K562 (cell line): ENCODE measurements around the gene HIVEP3. TPM values are rescaled to one million over a fixed set of nuclear protein-coding genes. Genes with fewer than 3 reads are reported as not detected.

Source experiments
- ATAC-seq: fragments of 200-7000 bp; cut with Tn5 transposase; 3 replicates; pipeline ENCODE4 v1.9.1; 2020; ENCODE audit warnings: moderate library complexity
- BruUV-seq: library from RNA; stranded (reverse); fragments of 400-500 nt; replicated peaks from 2 replicates; lab custom pipeline; 2021; lab: Mats Ljungman, UMichigan
- CTCF ChIA-PET: fragments of 300-600 bp; formaldehyde crosslinking; extraction: SDS; loops from one replicate; lab custom pipeline; 2021; ENCODE audit warnings: low intra/inter-chr PET ratio; lab: Yijun Ruan, JAX
- POLR2A ChIA-PET: fragments of 300-600, 350-650 bp; sonication (Branson Sonifier 250); formaldehyde crosslinking; extraction: SDS; loops from one replicate; lab custom pipeline; 2021; ENCODE audit warnings: antibody characterized with exemption, inconsistent platforms; lab: Yijun Ruan, JAX
- DNase-seq, 4 experiments: peaks; one replicate each; pipeline versions ENCODE4 v3.0.0 to v3.0.0-alpha.2; 2011 to 2018; ENCODE audit warnings: low spot score in 3 of 4, mixed read lengths in 3 of 4; ENCODE audit errors: extremely low read depth in 1 of 4
- FAIRE-seq: peaks from 2 replicates; lab custom pipeline; 2011; peaks lifted over from hg19 to GRCh38; lab: Jason Lieb, UNC
- H2AFZ ChIP-seq: 2 replicates; pipeline ENCODE4 v1.6.0; 2011; ENCODE audit warnings: low read depth, low read length, control low read depth, inconsistent platforms
- H3K27ac ChIP-seq: fragments of 200-600 bp; 3 replicates; pipeline ENCODE4 v1.8.0; 2011; ENCODE audit warnings: low read depth, mild to moderate bottlenecking, control low read depth, inconsistent platforms, low read length, moderate library complexity, mixed read lengths; ENCODE audit errors: extremely low read depth
- H3K27me3 ChIP-seq, 2 experiments: fragments of 300-600 bp in 1 of 2; 2 replicates in 1 of 2; 3 replicates in 1 of 2; pipeline versions ENCODE4 v1.6.0 to v1.8.0; 2011; ENCODE audit warnings: inconsistent platforms in 2 of 2, low read length in 2 of 2, mild to moderate bottlenecking in 1 of 2, mixed read lengths in 1 of 2, moderate library complexity in 1 of 2; ENCODE audit not compliant: control insufficient read depth in 2 of 2, insufficient read depth in 2 of 2
- H3K36me3 ChIP-seq: fragments of 300-600 bp; 3 replicates; pipeline ENCODE4 v1.8.0; 2011; ENCODE audit warnings: mild to moderate bottlenecking, low read length, inconsistent platforms; ENCODE audit not compliant: control insufficient read depth, insufficient read depth
- H3K4me1 ChIP-seq, 2 experiments: fragments of 200-600 bp in 1 of 2; replicated peaks in 1 of 2; 2 replicates in 1 of 2; 3 replicates in 1 of 2; pipeline versions ENCODE4 v1.5.1 to v1.8.0; 2011; ENCODE audit warnings: inconsistent platforms in 2 of 2, low read length in 2 of 2, mild to moderate bottlenecking in 1 of 2, mixed read lengths in 1 of 2, moderate library complexity in 1 of 2; ENCODE audit not compliant: control insufficient read depth in 2 of 2, insufficient read depth in 2 of 2
- H3K4me2 ChIP-seq: 2 replicates; pipeline ENCODE4 v1.6.1; 2011; ENCODE audit warnings: low read length, control low read depth, inconsistent platforms, mixed read lengths; ENCODE audit not compliant: insufficient read depth
- H3K4me3 ChIP-seq: fragments of 200-600 bp; sonication (generic), shearing (Covaris generic); 2 replicates; pipeline ENCODE4 v1.5.1; 2016; ENCODE audit warnings: control low read depth, inconsistent platforms
- H3K79me2 ChIP-seq: fragments of 200-600 bp; 3 replicates; pipeline ENCODE4 v1.8.0; 2011; ENCODE audit warnings: low read length, inconsistent platforms; ENCODE audit not compliant: control insufficient read depth, insufficient read depth
- H3K9ac ChIP-seq, 2 experiments: 2 replicates each; pipeline versions ENCODE4 v1.6.0 to v1.6.1; 2011; ENCODE audit warnings: low read depth in 2 of 2, low read length in 2 of 2, control low read depth in 1 of 2, inconsistent platforms in 1 of 2, mild to moderate bottlenecking in 1 of 2, mixed read lengths in 1 of 2; ENCODE audit not compliant: insufficient read depth in 1 of 2
- H3K9me1 ChIP-seq: one replicate; pipeline ENCODE4 v1.6.0; 2011; ENCODE audit warnings: inconsistent platforms, mild to moderate bottlenecking, low read length, moderate library complexity; ENCODE audit not compliant: control insufficient read depth, insufficient read depth
- H3K9me3 ChIP-seq: replicated peaks from 2 replicates; pipeline ENCODE4 v1.5.1; 2011; ENCODE audit warnings: low read depth, low read length, inconsistent platforms; ENCODE audit not compliant: control insufficient read depth, insufficient read depth
- H4K20me1 ChIP-seq: replicated peaks from 2 replicates; pipeline ENCODE4 v1.6.1; 2011; ENCODE audit warnings: low read length, inconsistent platforms, mixed read lengths; ENCODE audit not compliant: control insufficient read depth, insufficient read depth
- CBFA2T3 ChIP-seq: fragments of 450-650 bp; IDR thresholded peaks from 2 replicates; pipeline ENCODE4 v1.6.1; 2017
- GABPB1 ChIP-seq: sonication (generic); formaldehyde crosslinking; IDR thresholded peaks from 2 replicates; pipeline ENCODE4 v1.8.0; 2022; ENCODE audit warnings: mild to moderate bottlenecking, missing genetic modification reagents
- HDAC6 ChIP-seq: IDR thresholded peaks from 2 replicates; pipeline ENCODE4 v1.6.1; 2012; ENCODE audit warnings: low read depth, mild to moderate bottlenecking, control low read depth, inconsistent platforms, low read length, moderate library complexity
- HNRNPK ChIP-seq: fragments of 200-400 bp; formaldehyde crosslinking; IDR thresholded peaks from one replicate; pipeline ENCODE4 v1.6.1; 2018; ENCODE audit warnings: mild to moderate bottlenecking, low read depth, low read length; ENCODE audit not compliant: poor library complexity, severe bottlenecking
- KAT8 ChIP-seq: fragments of 450-650 bp; IDR thresholded peaks from 2 replicates; pipeline ENCODE4 v1.6.1; 2016; ENCODE audit warnings: low read depth, mild to moderate bottlenecking
- KDM5B ChIP-seq: fragments of 200-600 bp; sonication (generic); IDR thresholded peaks from 2 replicates; pipeline ENCODE4 v1.6.1; 2012; ENCODE audit warnings: low read depth, mild to moderate bottlenecking, moderate library complexity, low read length, control low read depth, inconsistent platforms; ENCODE audit not compliant: insufficient replicate concordance
- LCOR ChIP-seq: sonication (generic); formaldehyde crosslinking; IDR thresholded peaks from 2 replicates; pipeline ENCODE4 v1.8.0; 2022; ENCODE audit warnings: mild to moderate bottlenecking, missing genetic modification reagents
- NFIC ChIP-seq: fragments of 450-650 bp; IDR thresholded peaks from 2 replicates; pipeline ENCODE4 v1.6.1; 2017; ENCODE audit warnings: mild to moderate bottlenecking, inconsistent platforms
- POLR2AphosphoS5 ChIP-seq: IDR thresholded peaks from 2 replicates; pipeline ENCODE4 v1.6.1; 2011; ENCODE audit warnings: mild to moderate bottlenecking, low read depth, low read length, moderate library complexity; ENCODE audit not compliant: control insufficient read depth, insufficient read depth
- PURB ChIP-seq: sonication (generic); formaldehyde crosslinking; IDR thresholded peaks from 2 replicates; pipeline ENCODE4 v1.9.0; 2021; ENCODE audit warnings: low read depth, mild to moderate bottlenecking, missing genetic modification reagents
- SIX5 ChIP-seq, 2 experiments: IDR thresholded peaks; 2 replicates each; pipeline ENCODE4 v1.6.1; 2011; ENCODE audit warnings: low read length in 2 of 2, borderline replicate concordance in 1 of 2, low read depth in 1 of 2, mild to moderate bottlenecking in 1 of 2, moderate library complexity in 1 of 2; ENCODE audit not compliant: insufficient read depth in 1 of 2
- SMAD4 ChIP-seq: fragments of 250-450 bp; sonication (Bioruptor Pico); conservative IDR thresholded peaks from 2 replicates; pipeline ENCODE4 v1.8.0; 2021; ENCODE audit warnings: inconsistent platforms, mild to moderate bottlenecking, moderate library complexity
- SP2 ChIP-seq: IDR thresholded peaks from 2 replicates; pipeline ENCODE4 v1.6.1; 2011; ENCODE audit warnings: mild to moderate bottlenecking, low read depth, low read length, moderate library complexity; ENCODE audit not compliant: poor library complexity, severe bottlenecking; ENCODE audit errors: extremely low read depth
- SUPT5H ChIP-seq: fragments of 450-650 bp; IDR thresholded peaks from 2 replicates; pipeline ENCODE4 v1.6.1; 2016
- ZKSCAN1 ChIP-seq: fragments of 150-350 bp; IDR thresholded peaks from 2 replicates; pipeline ENCODE4 v1.6.1; 2016; ENCODE audit warnings: low read depth, low read length
- WGBS: fragments of 100-300 bp; shearing (Covaris generic); methylation state at CpG from one replicate; pipeline ENCODE4 v1.1.6; 2016; ENCODE audit warnings: low coverage, mixed read lengths; ENCODE audit not compliant: insufficient coverage; ENCODE audit errors: missing lambda C conversion rate; 5-methylcytosine and 5-hydroxymethylcytosine counted together
- in situ Hi-C: fragments of 300-500 bp; cut with MboI; formaldehyde crosslinking; loops from 4 replicates; pipeline ENCODE4 v1.15.0; 2018; ENCODE audit warnings: inconsistent platforms, mixed read lengths
- intact Hi-C: fragments of 100-400 bp; cut with micrococcal nuclease; formaldehyde crosslinking; loops from 2 replicates; pipeline ENCODE4 v1.14.2; 2022
- polyA plus RNA-seq, 8 experiments: library from polyadenylated mRNA; depleted of rRNA in 4 of 8; stranded (reverse) in 5 of 8; unstranded in 3 of 8; fragments of >200 nt; fragmentation: Nextera tagmentation in 2 of 8; fragmentation: Illumina TruSeq in 1 of 8; extraction: Ambion mirVana in 2 of 8; extraction: Trizol in 1 of 8; gene quantifications; 2 replicates each; pipeline versions ENCODE4 v1.2.1 to v1.2.3, GENCODE V29; 2011 to 2014; ENCODE audit warnings: inconsistent platforms in 1 of 8, missing spikeins in 1 of 8
- total RNA-seq, 7 experiments: library from RNA; depleted of rRNA in 6 of 7; stranded (reverse); fragments of >200 nt in 6 of 7; fragmentation: Illumina TruSeq in 2 of 7; extraction: Trizol in 2 of 7; gene quantifications; 2 replicates each; pipeline versions ENCODE4 v1.2.1 to v1.2.3, GENCODE V29; 2011 to 2021; ENCODE audit warnings: low replicate concordance in 1 of 7
- TF ChIP-seq, protein P1 (sequence below): fragments of 250-450 bp; sonication (Bioruptor Pico); IDR thresholded peaks from 2 replicates; pipeline ENCODE4 v1.5.0; 2021

The HIVEP3 gene
- total and polyA plus RNA-seq, 9 of the 15 experiments (the other 6 are each of a cell fraction or from before 2014, with no cell fraction given): 0.09 to 0.58 (median 0.34) TPM; not detected in 1

DNA sequence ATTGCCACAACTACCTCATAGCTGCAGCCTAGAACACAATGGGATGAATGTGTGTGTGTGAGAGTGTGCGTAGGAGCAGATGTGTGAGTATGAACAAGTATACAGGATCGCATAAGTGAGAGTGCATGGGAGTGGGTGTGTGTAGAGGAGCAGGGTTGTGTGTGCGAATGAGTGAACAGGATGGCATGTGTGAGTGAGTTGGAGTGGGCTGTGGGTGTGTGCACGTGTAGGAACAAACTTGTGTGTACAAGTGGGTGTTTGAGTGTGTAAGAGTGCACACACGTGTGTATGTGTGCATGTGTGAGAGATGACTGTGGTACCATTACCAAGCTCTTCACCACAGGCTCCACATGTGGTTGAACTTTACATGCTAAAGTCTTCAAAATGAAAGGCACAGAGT is 258.8 kb downstream of the HIVEP3 start:
- Histone ChIP-seq H3K4me3 (no peak overlapping the region), H3K9me1 (no peaks in the 10 kb centered on the region), H3K36me3 (no peaks in the 10 kb centered on the region), H3K79me2 (no peaks in the 10 kb centered on the region), H3K9ac (no peak overlapping the region), H3K27me3 (peaks cover 25 to 56% of the 10 kb centered on the region in 2 experiments), H2AFZ (no peak overlapping the region), H3K4me1 (peaks cover 0 to 10% of the 10 kb centered on the region in 2 experiments; a peak in 1 of 5 replicates), H3K27ac (no peak overlapping the region), H4K20me1 (peaks cover 7% of the 10 kb centered on the region), H3K9me3 (no peaks in the 10 kb centered on the region), H3K4me2 (no peak overlapping the region)
- in situ Hi-C loops: no loop called here
- no TSS peak for BruUV-seq
- ATAC-seq: no peak
- no peak for FAIRE-seq
- intact Hi-C loops: no loop called here
- POLR2A ChIA-PET: interaction anchor here (0.6 to 0.7 kb wide), 2 partner anchors 80 to 246 kb away, joined by 3 read pairs; no protein-coding TSS in a partner anchor
- TF ChIP-seq SP2 (no peak), SMAD4 (no peak), KDM5B (no peak), HNRNPK (no peak), PURB (CRISPR knock-in tag) (no peak), NFIC (no peak), SIX5 (IDR thresholded peaks at IDR 0.05; ENCODE audit: borderline replicate concordance in 1 of 2, insufficient read depth in 1 of 2, low read depth in 1 of 2, low read length in 2 of 2) (no peak), POLR2AphosphoS5 (no peak), CBFA2T3 (no peak), HDAC6 (no peak), SUPT5H (no peak), GABPB1 (CRISPR knock-in tag) (no peak), KAT8 (no peak), ZKSCAN1 (no peak), LCOR (CRISPR knock-in tag) (no peak)
- TF ChIP-seq, protein P1, sequence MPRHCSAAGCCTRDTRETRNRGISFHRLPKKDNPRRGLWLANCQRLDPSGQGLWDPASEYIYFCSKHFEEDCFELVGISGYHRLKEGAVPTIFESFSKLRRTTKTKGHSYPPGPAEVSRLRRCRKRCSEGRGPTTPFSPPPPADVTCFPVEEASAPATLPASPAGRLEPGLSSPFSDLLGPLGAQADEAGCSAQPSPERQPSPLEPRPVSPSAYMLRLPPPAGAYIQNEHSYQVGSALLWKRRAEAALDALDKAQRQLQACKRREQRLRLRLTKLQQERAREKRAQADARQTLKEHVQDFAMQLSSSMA (CRISPR knock-in tag): no peak
- 1% methylated on average over 5 of the region's 5 CpGs for WGBS
- no peak for DNase-seq
- CTCF ChIA-PET: no interaction called here
